ENCODE measurements around the gene PPP1R13B. TPM values are rescaled to one million over a fixed set of nuclear protein-coding genes. Genes with fewer than 3 reads are reported as not detected.

The PPP1R13B gene
- total RNA-seq, 4 donors from 2014 or later = 12.7 to 25.0 (median 20.6) TPM

GRCh38 chr14:103816991-103817390 is 30.4 kb downstream of the PPP1R13B start:
- 68 to 73% methylated on average over 3 of the region's 3 CpGs for WGBS, 2 donors
- intact Hi-C loops (cut with DNase I) = no loop called here

GRCh38 chr14:103815253-103815652 is 32.1 kb downstream of the PPP1R13B start:
- H3K4me1 ChIP-seq = peaks cover 8 to 18% (median 13%) of the 10 kb centered on the region in 3 donors
- no peak overlapping the region for H3K27ac ChIP-seq
- TF ChIP-seq CTCF (IDR thresholded peaks at IDR 0.05) = no peak
- no peak for TF ChIP-seq POLR2A (IDR thresholded peaks at IDR 0.05)
- intact Hi-C loops (cut with DNase I) = no loop called here
- WGBS, 2 donors = 80 to 95% methylated on average over 7 of the region's 7 CpGs
- no peak for DNase-seq
- no peak overlapping the region for H3K4me3 ChIP-seq
- H3K9me3 ChIP-seq = no peaks in the 10 kb centered on the region
- no peaks in the 10 kb centered on the region for H3K36me3 ChIP-seq
- no peaks in the 10 kb centered on the region for H3K27me3 ChIP-seq

More at GRCh38 chr14:103816991-103817390, 30.4 kb downstream of the PPP1R13B start:
- Histone ChIP-seq H3K36me3 (no peaks in the 10 kb centered on the region), H3K27me3 (no peaks in the 10 kb centered on the region), H3K4me1 (peaks cover 10 to 33% (median 18%) of the 10 kb centered on the region in 3 donors), H3K9me3 (no peaks in the 10 kb centered on the region), H3K27ac (no peak overlapping the region), H3K4me3 (no peak overlapping the region)
- no peak for TF ChIP-seq CTCF (IDR thresholded peaks at IDR 0.05)
- TF ChIP-seq POLR2A (IDR thresholded peaks at IDR 0.05) = no peak
- no peak for DNase-seq

GRCh38 chr14:103811189-103811588 is 36.2 kb downstream of the PPP1R13B start:
- H3K36me3 ChIP-seq = no peaks in the 10 kb centered on the region
- H3K27me3 ChIP-seq = no peaks in the 10 kb centered on the region
- H3K9me3 ChIP-seq = no peaks in the 10 kb centered on the region
- no peak overlapping the region for H3K27ac ChIP-seq
- no peak overlapping the region for H3K4me3 ChIP-seq
- 69 to 91% methylated on average over 2 of the region's 2 CpGs for WGBS, 2 donors
- no peak for DNase-seq
- H3K4me1 ChIP-seq = peaks cover 0 to 14% (median 4%) of the 10 kb centered on the region in 3 donors
- TF ChIP-seq POLR2A (IDR thresholded peaks at IDR 0.05) = no peak
- TF ChIP-seq CTCF (IDR thresholded peaks at IDR 0.05) = no peak
- intact Hi-C loops (cut with DNase I) = no loop called here

GRCh38 chr14:103808403-103809001 is 38.9 kb downstream of the PPP1R13B start:
- TF ChIP-seq POLR2A (IDR thresholded peaks at IDR 0.05) = no peak
- TF ChIP-seq CTCF (IDR thresholded peaks at IDR 0.05) = peak; percentile 70 to 92 (median 84)
- intact Hi-C loops (cut with DNase I) = loop anchor here (5.0 kb wide), 1 partner anchor 99 kb away; no protein-coding TSS in a partner anchor
- Histone ChIP-seq H3K4me3 (no peak overlapping the region), H3K4me1 (peaks cover 0 to 39% (median 12%) of the 10 kb centered on the region in 3 donors), H3K36me3 (no peaks in the 10 kb centered on the region), H3K9me3 (no peaks in the 10 kb centered on the region), H3K27me3 (no peaks in the 10 kb centered on the region), H3K27ac (no peak overlapping the region)
- WGBS, 2 donors = 45 to 46% methylated on average over 6 of the region's 6 CpGs
- no peak for DNase-seq

GRCh38 chr14:103806805-103807204 is 40.6 kb downstream of the PPP1R13B start:
- 27 to 55% methylated on average over 5 of the region's 5 CpGs for WGBS, 2 donors
- no peak for DNase-seq
- no peak for TF ChIP-seq POLR2A (IDR thresholded peaks at IDR 0.05)
- TF ChIP-seq CTCF (IDR thresholded peaks at IDR 0.05) = no peak
- no peaks in the 10 kb centered on the region for H3K9me3 ChIP-seq
- intact Hi-C loops (cut with DNase I) = loop anchor here (5.0 kb wide), 1 partner anchor 100 kb away; no protein-coding TSS in a partner anchor
- peaks cover 0 to 56% (median 18%) of the 10 kb centered on the region in 3 donors for H3K4me1 ChIP-seq
- no peaks in the 10 kb centered on the region for H3K36me3 ChIP-seq
- H3K4me3 ChIP-seq = no peak overlapping the region
- H3K27me3 ChIP-seq = no peaks in the 10 kb centered on the region
- H3K27ac ChIP-seq = no peak overlapping the region

Data from esophagus squamous epithelium (tissue), 5 donors.